ENCODE data around the gene FRS2.

DNA sequence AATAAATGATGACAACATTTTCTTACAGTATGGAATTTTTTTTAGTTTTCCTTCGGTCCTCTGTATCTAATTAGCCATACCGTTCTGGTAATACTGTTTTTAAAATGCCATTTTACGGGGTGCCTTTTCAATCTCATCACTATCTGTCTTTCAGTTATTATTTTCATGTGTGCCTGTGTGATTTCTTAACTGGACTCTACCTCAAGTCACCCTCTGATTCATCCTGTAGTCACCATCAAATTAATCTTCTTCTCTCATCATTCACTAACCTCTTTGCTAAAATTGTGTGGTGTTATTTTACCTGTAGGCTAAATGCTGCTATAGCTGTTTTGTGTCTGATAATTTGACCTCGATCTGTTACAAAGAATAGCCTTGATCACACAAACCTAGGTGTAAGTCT is 99.0 kb downstream of the FRS2 start:
- TF ChIP-seq, protein P1, sequence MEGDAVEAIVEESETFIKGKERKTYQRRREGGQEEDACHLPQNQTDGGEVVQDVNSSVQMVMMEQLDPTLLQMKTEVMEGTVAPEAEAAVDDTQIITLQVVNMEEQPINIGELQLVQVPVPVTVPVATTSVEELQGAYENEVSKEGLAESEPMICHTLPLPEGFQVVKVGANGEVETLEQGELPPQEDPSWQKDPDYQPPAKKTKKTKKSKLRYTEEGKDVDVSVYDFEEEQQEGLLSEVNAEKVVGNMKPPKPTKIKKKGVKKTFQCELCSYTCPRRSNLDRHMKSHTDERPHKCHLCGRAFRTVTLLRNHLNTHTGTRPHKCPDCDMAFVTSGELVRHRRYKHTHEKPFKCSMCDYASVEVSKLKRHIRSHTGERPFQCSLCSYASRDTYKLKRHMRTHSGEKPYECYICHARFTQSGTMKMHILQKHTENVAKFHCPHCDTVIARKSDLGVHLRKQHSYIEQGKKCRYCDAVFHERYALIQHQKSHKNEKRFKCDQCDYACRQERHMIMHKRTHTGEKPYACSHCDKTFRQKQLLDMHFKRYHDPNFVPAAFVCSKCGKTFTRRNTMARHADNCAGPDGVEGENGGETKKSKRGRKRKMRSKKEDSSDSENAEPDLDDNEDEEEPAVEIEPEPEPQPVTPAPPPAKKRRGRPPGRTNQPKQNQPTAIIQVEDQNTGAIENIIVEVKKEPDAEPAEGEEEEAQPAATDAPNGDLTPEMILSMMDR (IDR thresholded peaks at IDR 0.05): no peak
- no peak for TF ChIP-seq POLR2A (IDR thresholded peaks at IDR 0.05)
